ENCODE measurements around the gene PIGT.

- TF ChIP-seq, protein P1, sequence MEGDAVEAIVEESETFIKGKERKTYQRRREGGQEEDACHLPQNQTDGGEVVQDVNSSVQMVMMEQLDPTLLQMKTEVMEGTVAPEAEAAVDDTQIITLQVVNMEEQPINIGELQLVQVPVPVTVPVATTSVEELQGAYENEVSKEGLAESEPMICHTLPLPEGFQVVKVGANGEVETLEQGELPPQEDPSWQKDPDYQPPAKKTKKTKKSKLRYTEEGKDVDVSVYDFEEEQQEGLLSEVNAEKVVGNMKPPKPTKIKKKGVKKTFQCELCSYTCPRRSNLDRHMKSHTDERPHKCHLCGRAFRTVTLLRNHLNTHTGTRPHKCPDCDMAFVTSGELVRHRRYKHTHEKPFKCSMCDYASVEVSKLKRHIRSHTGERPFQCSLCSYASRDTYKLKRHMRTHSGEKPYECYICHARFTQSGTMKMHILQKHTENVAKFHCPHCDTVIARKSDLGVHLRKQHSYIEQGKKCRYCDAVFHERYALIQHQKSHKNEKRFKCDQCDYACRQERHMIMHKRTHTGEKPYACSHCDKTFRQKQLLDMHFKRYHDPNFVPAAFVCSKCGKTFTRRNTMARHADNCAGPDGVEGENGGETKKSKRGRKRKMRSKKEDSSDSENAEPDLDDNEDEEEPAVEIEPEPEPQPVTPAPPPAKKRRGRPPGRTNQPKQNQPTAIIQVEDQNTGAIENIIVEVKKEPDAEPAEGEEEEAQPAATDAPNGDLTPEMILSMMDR (IDR thresholded peaks at IDR 0.05 in 2 of 3, conservative IDR thresholded peaks at IDR 0.05 in 1 of 3; ENCODE audit: borderline replicate concordance in 1 of 3, insufficient read depth in 1 of 3, low read depth in 2 of 3, low read length in 2 of 3) = no peak
- TF ChIP-seq ZFX (IDR thresholded peaks at IDR 0.05) (no peak), JUND (IDR thresholded peaks at IDR 0.05) (no peak), POLR2A (IDR thresholded peaks at IDR 0.05; ENCODE audit: borderline replicate concordance, extremely low read depth, insufficient read depth, insufficient read length) (no peak), ZNF274 (IDR thresholded peaks at IDR 0.05; ENCODE audit: low read depth, low read length) (no peak), MAX (IDR thresholded peaks at IDR 0.05) (no peak), RAD21 (IDR thresholded peaks at IDR 0.05; ENCODE audit: low read depth) (no peak), EZH2phosphoT487 (IDR thresholded peaks at IDR 0.05; ENCODE audit: borderline replicate concordance) (no peak), SRF (IDR thresholded peaks at IDR 0.05; ENCODE audit: low read depth) (no peak)
- TF ChIP-seq, protein P2, sequence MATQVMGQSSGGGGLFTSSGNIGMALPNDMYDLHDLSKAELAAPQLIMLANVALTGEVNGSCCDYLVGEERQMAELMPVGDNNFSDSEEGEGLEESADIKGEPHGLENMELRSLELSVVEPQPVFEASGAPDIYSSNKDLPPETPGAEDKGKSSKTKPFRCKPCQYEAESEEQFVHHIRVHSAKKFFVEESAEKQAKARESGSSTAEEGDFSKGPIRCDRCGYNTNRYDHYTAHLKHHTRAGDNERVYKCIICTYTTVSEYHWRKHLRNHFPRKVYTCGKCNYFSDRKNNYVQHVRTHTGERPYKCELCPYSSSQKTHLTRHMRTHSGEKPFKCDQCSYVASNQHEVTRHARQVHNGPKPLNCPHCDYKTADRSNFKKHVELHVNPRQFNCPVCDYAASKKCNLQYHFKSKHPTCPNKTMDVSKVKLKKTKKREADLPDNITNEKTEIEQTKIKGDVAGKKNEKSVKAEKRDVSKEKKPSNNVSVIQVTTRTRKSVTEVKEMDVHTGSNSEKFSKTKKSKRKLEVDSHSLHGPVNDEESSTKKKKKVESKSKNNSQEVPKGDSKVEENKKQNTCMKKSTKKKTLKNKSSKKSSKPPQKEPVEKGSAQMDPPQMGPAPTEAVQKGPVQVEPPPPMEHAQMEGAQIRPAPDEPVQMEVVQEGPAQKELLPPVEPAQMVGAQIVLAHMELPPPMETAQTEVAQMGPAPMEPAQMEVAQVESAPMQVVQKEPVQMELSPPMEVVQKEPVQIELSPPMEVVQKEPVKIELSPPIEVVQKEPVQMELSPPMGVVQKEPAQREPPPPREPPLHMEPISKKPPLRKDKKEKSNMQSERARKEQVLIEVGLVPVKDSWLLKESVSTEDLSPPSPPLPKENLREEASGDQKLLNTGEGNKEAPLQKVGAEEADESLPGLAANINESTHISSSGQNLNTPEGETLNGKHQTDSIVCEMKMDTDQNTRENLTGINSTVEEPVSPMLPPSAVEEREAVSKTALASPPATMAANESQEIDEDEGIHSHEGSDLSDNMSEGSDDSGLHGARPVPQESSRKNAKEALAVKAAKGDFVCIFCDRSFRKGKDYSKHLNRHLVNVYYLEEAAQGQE (IDR thresholded peaks at IDR 0.05; ENCODE audit: low read depth) = no peak
These were observed 7.9 kb upstream of the PIGT start, which contains the start of gene DBNDD2 for GRCh38 chr20:45407783-45408645.
